ENCODE measurements around the gene SRRM5.
"Not testable (repeated sequence)": the region's sequence is repeated elsewhere in the genome, so short reads cannot be mapped to it uniquely, and the experiment has no call there.

The SRRM5 gene

GRCh38 chr19:43611788-43612187 is at the start of gene SRRM5:
SRRM5 (plus strand) TSS chr19:43612088; CDS start chr19:43612122, 34 bp downstream.
- no peak for DNase-seq (ENCODE audit: low read depth in 2 of 2)

GRCh38 chr19:43562226-43562697 is 49.6 kb upstream of the SRRM5 start:
- no peak for DNase-seq (ENCODE audit: low read depth in 2 of 2)

- DNase-seq (ENCODE audit: low read depth in 2 of 2): peak; percentile 59 to 62
These were observed 49.1 kb upstream of the SRRM5 start for GRCh38 chr19:43562698-43563241.

- no peak for DNase-seq (ENCODE audit: low read depth in 2 of 2)
These were observed 48.0 kb upstream of the SRRM5 start for GRCh38 chr19:43563816-43564457.

GRCh38 chr19:43564800-43565199 is 47.1 kb upstream of the SRRM5 start:
- no peak for DNase-seq (ENCODE audit: low read depth in 2 of 2)

- no peak for DNase-seq (ENCODE audit: low read depth in 2 of 2)
These were observed 42.2 kb upstream of the SRRM5 start for GRCh38 chr19:43569657-43570056.

- DNase-seq (ENCODE audit: low read depth in 2 of 2): no peak
These were observed 41.6 kb upstream of the SRRM5 start for GRCh38 chr19:43570174-43570791.

- no peak for DNase-seq (ENCODE audit: low read depth in 2 of 2)
These were observed 39.7 kb upstream of the SRRM5 start for GRCh38 chr19:43572171-43572588.

- DNase-seq (ENCODE audit: low read depth in 2 of 2): no peak
These were observed 37.3 kb upstream of the SRRM5 start for GRCh38 chr19:43574424-43575155.

GRCh38 chr19:43575156-43575950 is 36.5 kb upstream of the SRRM5 start, which contains the start of the genes PINLYP and XRCC1:
PINLYP (plus strand) TSS chr19:43575801; CDS start chr19:43577192, 1,391 bp downstream.
XRCC1 (minus strand) TSS chr19:43575527; CDS start chr19:43575458, 69 bp downstream.
- DNase-seq (ENCODE audit: low read depth in 2 of 2): peak; percentile 89 to 94

GRCh38 chr19:43575955-43576878 is 35.7 kb upstream of the SRRM5 start:
- no peak for DNase-seq (ENCODE audit: low read depth in 2 of 2)

- DNase-seq (ENCODE audit: low read depth in 2 of 2): no peak
These were observed 33.1 kb upstream of the SRRM5 start for GRCh38 chr19:43578787-43579186.

- DNase-seq (ENCODE audit: low read depth in 2 of 2): no peak
These were observed 30.4 kb upstream of the SRRM5 start for GRCh38 chr19:43581467-43581866.

- no peak for DNase-seq (ENCODE audit: low read depth in 2 of 2)
These were observed 29.4 kb upstream of the SRRM5 start for GRCh38 chr19:43582495-43582894.

- DNase-seq (ENCODE audit: low read depth in 2 of 2): no peak
These were observed 27.4 kb upstream of the SRRM5 start for GRCh38 chr19:43584484-43584883.

- no peak for DNase-seq (ENCODE audit: low read depth in 2 of 2)
These were observed 25.5 kb upstream of the SRRM5 start for GRCh38 chr19:43586346-43586745.

- not testable (repeated sequence) for DNase-seq (ENCODE audit: low read depth in 2 of 2)
These were observed 24.9 kb upstream of the SRRM5 start for GRCh38 chr19:43587029-43587428.

- DNase-seq (ENCODE audit: low read depth in 2 of 2): no peak
These were observed 22.6 kb upstream of the SRRM5 start for GRCh38 chr19:43589277-43589676.

- no peak for DNase-seq (ENCODE audit: low read depth in 2 of 2)
These were observed 22.2 kb upstream of the SRRM5 start for GRCh38 chr19:43589678-43590077.

Data from stimulated activated CD8-positive, alpha-beta memory T cell treated with anti-CD3 and anti-CD28 coated beads, Interleukin-2, amount 100 ng/mL, for 1 hour (primary cell).